Fibroblast of skin of left quadriceps (primary cell): ENCODE results near the gene EIF4E3.

Experiments used
- DNase-seq, 2 experiments: peaks; one replicate each; pipeline ENCODE4 v3.0.0-alpha.2; 2013; ENCODE audit warnings: low read depth in 2 of 2

Gene EIF4E3

DNA sequence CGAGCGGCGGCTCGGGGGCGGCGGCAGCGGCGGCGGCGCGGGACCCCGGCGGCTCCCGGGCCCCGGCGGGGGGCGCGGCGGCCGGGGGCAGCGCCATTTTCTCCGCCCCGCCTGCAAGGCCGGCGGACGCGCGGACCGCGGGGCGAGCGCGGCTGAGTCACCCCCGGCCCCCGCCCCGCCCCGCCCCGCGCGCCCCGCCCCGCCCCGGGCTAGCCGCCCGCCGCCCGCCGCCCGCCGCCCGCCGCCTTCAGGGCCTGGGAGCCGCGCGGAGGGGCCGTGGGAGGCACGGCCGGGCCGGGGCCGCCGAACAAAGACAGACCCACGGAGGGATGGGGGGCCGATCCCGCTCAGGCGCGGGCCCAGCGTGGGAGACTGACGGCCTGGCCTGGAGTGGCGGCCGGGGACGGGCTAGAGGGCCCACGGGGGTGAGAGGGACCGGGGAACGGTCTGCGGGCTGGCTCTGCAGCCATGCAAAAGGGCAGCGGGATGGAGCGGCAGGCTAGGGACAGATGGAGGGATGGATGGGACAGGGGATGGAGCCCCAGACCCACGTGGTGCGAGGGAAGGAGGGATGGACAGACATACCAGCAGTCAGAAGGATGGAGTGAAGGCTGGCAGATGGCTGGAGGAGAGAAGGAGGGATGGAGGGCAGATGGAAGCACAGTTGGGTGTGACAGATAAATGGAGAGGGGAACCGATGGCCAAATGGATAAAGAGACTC lies at the start of gene EIF4E3:
TSS of gene EIF4E3 (minus strand) at position 132 of the 721 bp plus-strand sequence. CDS start at position 97, 35 bp downstream.
- DNase-seq: no peak

DNA sequence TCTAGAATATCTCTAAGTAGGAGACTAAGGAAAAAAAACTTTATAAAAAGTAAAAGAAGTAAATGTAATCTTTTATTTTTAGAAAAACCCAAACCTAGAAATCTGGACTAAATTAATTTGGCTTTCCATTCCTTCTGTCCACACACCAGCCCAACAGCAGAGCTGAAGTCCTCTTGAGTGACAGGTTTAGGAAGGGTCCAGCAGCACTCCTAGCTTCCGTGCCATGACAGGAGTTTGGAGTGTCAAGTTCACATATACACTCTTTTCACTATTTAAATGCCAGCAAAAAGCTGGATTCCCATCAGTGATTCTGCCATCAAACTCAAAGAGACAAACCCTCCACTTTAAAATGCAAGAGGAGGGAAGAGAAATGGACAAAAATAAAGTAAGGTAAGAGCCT lies 46.7 kb upstream of the EIF4E3 start:
- DNase-seq: no peak

DNA sequence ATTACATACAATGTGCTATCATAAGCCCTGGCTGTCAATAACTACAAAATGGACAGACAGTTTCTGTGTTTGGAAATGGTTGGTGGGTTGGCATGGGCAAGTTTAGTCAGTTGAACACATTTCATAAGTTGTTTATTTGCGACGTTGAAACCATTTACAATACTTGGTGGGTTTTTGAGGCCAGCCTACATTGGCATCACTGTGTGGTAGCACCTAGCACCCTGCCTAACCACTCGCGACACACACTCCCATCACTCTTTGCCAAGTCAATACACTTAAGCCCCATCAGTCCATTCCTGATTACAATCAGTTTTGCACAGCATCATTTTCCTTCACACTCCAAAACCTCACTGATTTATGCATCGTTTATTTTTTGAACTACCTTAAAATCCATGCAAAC lies 45.9 kb upstream of the EIF4E3 start:
- DNase-seq: no peak

DNA sequence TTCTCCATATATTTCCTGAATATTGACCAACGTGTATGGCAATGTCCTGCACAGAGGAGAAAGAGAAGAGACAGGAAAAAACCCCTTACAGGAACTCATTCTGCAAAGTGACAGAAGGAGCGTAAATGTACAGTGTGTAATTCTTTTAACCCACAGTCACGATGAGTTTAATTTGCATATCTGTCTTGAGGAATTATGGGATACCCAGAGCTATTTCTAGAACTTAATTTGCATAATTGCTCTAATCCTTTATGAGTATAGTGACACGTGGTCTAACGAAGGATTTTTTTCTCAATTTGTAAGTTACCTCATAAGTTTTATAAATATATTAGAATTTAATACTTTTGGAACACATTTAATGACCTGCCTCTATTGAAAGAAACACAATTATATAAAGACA lies 38.2 kb upstream of the EIF4E3 start:
- DNase-seq: no peak

DNA sequence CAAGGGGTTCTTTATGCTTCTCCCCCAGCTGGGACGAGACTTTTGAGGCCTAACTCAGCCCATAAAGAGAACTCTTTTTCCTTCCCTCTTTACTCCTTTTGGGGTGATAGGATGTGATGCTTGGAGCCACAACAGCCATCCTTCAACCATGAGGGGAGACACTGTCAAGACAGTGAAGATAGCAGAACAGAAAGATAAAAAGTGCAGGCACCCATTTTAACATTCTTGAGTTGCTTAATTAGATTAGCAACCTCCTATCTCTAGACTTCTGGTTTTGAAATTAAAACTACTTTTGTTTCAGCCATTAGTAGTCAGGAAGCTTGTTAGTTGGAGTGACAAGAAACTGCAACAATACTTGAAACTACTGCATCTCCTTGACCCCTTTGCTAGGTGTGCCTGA lies 34.9 kb upstream of the EIF4E3 start:
- DNase-seq: no peak

DNA sequence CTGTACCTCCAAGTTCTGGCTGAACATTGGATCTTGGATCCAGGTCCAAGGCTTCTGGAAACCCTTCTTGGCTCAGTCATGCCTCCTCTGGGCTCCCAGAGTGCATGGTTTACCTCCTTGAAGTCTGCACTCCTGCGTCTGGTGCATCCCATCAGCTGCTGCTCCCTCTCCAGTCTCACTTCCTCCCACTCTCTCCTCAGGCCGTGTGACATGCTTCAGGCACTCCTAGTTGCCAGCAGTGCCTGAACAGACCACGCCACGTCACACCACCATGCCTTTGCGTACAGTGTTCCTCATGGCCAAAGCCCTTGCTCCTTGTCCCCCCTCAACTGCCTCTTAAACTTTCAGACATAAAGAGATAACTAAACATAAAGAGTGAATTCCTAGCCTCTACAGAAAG lies 34.2 kb upstream of the EIF4E3 start:
- DNase-seq: no peak

DNA sequence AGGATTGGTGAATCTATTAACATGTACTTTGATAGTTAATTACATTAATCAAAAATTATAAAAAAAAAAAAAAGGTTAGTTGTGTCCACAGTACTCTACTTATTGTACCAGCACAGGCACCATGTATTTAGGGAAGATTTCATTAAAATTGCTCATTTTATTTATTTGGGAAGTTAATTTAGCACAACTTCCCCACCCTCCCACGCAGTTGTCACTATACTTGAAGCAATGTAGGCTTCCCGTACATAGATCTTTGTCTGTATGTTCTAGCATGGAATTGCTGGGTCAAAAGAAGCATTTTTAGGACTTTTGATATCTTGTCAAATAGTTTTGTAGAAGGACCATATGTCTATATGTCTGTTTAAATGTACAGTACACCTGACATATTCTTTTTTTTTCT lies 32.9 kb upstream of the EIF4E3 start:
- DNase-seq: no peak

DNA sequence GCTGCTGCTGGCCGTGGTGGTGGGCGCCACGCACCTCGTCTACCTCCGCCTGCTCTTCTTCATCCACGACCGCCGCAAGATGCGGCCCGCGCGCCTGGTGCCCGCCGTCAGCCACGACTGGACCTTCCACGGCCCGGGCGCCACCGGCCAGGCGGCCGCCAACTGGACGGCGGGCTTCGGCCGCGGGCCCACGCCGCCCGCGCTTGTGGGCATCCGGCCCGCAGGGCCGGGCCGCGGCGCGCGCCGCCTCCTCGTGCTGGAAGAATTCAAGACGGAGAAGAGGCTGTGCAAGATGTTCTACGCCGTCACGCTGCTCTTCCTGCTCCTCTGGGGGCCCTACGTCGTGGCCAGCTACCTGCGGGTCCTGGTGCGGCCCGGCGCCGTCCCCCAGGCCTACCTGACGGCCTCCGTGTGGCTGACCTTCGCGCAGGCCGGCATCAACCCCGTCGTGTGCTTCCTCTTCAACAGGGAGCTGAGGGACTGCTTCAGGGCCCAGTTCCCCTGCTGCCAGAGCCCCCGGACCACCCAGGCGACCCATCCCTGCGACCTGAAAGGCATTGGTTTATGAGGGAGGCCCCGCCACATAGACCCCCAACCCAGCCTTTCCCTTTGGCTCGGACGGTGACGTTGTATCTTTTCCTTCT lies 29.5 kb upstream of the EIF4E3 start:
- no peak for DNase-seq

DNA sequence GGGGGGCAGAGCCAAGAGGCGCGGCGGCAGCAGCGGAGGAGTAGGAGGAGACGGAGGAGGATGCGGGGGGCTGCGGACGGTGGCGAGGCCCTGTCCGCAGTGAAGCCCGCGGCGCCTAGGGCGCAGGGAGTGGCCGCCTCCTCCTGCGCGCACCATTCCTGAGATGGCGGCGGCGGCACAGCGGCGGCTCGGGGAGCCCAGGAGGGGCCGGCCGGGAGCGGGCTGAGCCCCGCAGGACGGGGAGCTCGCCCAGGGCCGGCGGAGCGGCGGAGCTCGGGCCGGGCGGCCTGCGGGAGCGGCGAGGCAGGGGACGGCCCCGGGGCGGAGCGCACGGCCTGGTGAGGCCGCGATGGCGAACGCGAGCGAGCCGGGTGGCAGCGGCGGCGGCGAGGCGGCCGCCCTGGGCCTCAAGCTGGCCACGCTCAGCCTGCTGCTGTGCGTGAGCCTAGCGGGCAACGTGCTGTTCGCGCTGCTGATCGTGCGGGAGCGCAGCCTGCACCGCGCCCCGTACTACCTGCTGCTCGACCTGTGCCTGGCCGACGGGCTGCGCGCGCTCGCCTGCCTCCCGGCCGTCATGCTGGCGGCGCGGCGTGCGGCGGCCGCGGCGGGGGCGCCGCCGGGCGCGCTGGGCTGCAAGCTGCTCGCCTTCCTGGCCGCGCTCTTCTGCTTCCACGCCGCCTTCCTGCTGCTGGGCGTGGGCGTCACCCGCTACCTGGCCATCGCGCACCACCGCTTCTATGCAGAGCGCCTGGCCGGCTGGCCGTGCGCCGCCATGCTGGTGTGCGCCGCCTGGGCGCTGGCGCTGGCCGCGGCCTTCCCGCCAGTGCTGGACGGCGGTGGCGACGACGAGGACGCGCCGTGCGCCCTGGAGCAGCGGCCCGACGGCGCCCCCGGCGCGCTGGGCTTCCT lies 28.8 kb upstream of the EIF4E3 start, which contains the start of gene GPR27:
TSS of gene GPR27 (plus strand) at position 155 of the 909 bp plus-strand sequence. CDS start at position 350, 195 bp downstream.
- no peak for DNase-seq

DNA sequence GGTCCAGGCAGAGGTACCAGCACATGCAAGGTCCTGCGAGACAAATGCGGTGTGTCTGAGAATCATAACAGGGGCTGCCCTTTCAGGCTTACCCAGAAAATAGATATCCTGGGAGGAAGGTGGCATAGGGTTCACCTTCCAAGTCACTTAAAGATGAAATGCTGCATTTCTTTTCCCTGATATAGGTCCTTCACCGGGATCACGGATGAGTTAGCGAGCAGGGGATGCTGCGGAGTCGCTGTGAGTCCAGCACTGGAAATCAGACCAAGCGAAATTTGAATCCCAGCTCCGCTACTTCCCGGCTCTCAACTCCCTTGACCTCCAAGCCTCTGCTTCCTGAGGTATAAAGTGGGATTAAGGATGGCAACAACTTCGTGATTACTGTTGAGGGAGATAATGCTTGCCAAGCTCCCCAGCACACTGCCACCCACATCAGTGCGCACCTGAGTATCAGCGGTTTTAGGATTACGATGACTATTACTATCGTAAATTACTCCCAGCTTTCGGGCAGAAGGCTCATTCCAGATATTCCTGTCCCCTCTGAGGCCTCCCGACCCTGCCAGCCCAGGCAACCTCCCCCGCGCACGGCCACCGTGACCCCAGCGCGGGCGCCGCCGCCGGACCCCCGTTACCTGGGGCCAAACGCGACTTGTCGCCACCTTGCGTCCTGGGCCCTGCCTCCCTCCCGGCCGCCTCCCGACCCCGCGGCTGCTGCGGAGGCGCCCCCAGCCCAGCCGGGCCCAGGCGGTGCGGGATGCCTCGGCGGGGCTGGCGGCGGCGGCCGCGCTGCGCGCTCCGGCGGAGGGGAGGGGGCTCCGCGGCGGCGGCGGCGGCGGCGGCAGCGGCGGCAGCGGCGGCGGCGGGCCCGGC lies 27.9 kb upstream of the EIF4E3 start:
- DNase-seq: no peak

DNA sequence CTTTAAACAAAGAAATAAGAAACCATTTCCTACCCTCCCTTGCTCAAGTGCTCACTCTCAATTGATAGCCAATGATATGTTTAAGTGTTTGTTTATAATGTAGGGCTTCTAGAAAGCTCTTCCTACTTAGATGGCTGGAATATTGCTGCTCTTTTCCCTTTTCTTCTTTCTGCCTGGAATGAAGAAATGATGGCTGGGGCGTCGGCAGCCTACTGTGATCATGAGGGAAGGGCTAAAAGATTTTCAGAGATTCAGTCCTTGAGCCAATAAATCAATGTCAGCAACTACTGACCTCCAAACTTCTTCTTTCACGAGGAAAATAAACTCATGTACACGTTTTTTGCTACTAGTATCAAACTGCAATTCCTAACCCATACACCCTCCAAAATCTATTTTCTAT lies 26.4 kb upstream of the EIF4E3 start:
- DNase-seq: no peak

DNA sequence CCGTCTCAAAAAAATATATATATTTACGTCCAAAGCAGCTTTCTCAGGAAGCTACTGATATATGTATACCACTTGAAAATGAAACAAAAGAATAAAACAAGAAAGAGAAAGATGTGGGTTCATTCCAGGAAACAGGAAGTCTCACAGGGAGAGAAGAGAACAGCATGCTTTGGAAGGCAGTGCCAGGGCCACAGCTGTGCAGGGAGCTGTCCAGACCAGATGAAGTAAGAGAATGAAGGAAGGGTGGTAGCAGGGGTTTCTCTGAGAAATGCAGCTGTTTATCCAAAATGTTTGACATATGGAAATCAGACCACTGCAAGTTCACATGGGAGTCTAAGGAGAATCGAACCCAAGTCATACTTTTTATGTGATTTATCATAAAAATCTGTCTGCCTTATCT lies 19.5 kb upstream of the EIF4E3 start:
- DNase-seq: no peak

DNA sequence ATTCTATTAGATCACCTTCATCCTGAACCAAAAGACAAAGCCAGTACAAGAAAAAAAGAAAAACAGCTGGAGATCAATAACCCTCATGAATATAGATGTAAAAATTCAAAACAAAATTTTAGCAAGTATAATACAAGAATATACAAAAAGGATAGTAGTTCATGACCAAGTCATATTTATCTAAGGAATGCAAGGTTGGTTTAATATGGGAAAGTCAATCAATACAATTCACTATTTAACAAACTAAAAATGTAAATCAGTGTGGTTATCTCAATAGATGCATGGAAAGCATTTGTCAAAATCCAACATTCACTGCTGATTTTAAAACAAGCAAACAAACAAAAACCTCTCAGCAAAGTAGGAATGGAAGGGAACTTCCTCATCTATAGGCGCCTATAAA lies 17.4 kb upstream of the EIF4E3 start:
- no peak for DNase-seq

DNA sequence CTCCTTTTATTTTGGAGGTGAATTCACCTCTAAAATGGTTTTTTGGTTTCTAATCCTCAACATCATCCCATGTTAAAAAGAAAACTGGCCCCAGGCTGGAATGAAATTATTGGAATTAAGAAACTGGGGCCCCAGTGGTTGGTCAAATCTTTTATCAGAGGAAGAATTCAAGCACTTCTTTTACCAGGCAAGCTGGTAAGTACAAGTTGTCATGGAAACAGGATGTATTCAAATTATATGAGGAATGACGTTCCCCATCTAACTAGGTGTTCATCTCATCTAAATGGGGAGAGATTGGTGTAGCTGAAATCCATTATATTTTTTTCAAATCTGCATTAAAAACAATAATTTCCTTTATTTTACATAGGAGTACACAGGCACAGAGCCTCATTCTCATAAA lies 9.7 kb upstream of the EIF4E3 start:
- no peak for DNase-seq

DNA sequence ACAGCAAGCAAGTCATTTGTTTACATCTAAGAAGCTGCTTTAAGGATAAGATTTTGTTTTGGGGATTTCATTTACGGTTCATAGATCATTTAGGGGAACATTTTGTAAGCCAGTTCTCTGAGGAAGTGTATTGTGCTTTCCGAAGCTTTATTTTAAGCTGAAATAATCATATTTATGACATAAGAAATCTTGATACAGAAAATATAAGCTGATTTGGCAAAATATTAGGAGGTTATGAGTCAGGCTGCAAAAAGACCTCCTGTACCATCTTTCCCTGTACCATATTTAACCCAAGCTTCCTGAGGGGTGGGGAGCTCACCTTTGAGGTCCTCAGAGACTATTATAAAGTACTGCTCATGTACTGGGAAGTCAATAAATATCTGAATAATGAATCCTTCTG lies 8.1 kb upstream of the EIF4E3 start:
- DNase-seq: no peak

DNA sequence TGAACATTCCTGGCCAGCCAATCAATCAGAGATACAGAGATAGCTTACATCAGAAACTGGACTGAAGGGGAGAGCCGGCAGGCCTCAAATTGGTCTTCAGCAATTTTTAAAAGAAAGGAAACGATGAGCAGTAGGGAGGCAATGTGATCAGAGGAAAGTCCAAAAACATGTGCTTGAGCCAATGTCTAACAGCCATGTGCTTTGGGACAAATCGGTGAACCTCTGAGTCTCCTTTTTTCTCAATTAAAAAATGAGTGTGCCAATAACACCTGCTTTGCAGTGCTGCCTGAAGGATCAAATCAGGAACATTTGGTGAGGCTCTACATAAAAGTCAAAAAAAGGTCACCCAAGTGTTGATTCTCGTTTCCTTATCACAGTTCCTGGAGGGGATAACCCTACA lies 7.4 kb upstream of the EIF4E3 start:
- DNase-seq: no peak

DNA sequence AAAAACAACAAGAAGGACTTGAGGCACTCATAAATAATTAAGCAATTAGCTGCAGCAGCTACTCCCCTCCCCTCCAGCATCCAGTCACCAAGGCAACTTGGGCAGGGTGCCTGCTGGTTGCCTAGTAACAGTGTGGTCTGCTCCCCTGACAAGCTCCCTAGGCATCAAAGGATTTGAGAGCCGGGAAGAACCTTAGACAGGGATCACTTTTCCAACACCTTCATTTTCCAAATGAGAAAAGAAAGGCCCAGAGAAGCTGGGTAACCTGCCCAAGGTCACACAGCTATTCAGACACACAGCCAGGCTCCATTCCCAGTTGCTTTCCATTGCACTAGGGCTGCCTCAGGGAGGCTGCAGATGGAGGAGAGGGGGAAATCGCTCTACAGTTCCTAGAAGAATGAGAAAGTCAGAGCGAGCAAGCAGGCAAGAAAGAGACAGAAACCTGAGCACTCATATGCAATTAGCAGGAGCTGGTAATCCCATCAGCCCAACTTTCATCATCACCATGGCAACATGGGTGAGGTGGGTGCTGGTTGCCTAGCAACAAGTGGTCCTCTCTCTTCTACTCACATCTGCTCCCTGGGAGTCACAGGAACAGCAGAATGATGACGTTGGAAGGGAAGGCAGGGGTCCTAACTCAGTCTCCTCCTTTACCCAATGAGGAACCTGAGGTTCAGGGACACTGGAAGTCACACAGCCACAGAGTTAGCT lies 3.6 kb upstream of the EIF4E3 start:
- no peak for DNase-seq

DNA sequence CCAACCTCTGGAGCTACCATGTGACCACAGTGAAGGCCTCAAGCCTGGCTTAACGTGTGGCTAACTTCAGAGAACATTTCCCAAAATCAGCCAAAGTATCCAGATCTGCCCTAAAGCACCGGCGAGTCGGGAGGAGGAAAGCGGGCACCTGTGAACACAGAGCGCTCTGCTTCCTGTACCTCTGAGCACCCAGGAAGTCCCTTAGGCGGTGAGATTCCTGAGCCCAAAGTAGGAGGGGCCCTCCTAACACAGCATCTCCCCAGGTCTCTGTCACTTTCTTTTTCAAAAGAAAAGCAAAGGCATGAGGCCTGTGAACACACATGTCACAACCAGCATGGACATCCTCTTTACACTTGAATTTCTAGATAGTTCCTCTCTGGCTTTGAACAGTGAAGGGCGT lies 944 bp upstream of the EIF4E3 start:
- DNase-seq: no peak

DNA sequence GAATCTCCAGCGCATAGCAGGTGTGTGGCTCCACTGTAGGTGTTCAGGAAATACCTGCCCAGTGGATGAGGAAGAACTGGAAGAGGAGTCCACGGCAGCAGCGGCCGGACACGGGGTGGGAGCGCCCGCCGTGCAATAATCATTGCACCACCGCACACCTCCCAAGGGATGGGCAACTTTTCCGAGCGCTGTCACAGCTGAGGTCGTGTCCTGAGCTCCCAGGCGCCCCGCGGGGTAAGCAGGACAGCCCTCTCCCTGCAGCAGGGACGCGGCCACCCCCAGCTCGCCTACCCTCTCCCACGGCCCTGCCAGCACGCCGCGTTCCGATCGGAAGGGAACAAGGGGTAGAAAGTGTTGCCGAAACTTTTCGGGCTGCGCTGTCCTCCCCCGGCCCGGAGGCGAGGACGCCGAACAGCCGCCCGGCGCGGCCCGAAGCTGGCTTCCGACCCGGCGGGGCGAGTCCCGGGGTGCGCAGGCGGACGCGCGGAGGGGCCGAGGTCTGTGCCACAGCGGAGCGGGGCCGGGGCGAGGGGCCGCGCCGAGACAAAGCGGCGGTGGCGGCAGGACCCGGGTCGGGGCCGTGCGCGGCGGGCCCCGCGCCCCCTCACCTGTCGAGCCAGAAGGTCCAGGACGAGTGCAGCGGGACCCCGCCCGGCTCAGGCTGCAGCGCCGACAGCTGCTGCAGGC lies 475 bp downstream of the EIF4E3 start:
- DNase-seq: no peak

DNA sequence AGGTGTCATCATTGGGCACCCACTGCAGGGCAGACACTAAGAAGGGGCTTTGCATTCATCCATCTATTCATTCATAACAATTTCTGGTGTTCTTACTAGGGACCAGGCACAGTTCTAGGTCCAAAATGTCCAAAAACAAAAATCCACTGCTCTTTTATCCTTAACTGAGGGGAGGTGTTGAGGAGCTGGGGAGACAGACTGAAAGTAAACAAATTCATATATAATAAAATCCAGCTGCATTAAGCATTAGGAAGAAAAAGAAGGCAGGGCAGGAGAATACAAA lies 1.1 kb downstream of the EIF4E3 start:
- DNase-seq: no peak
